Trophoblast cell (in vitro differentiated cells and primary cell): ENCODE results near the gene RNPS1.

ENCODE experiments used
- DNase-seq, 2 donors: peaks; one replicate each; pipeline ENCODE4 v3.0.0-alpha.2; 2016
- H2AFZ ChIP-seq: 2 replicates; pipeline ENCODE4 v1.6.1; 2013; ENCODE audit warnings: low read length, moderate library complexity, mild to moderate bottlenecking; ENCODE audit not compliant: insufficient read depth, poor library complexity
- H2AK5ac ChIP-seq: 2 replicates; pipeline ENCODE4 v1.6.1; 2013; ENCODE audit warnings: mild to moderate bottlenecking, low read length
- H2BK120ac ChIP-seq: 2 replicates; pipeline ENCODE4 v1.6.1; 2013; ENCODE audit warnings: low read length, mild to moderate bottlenecking, moderate library complexity; ENCODE audit not compliant: insufficient read depth, poor library complexity
- H2BK12ac ChIP-seq: 2 replicates; pipeline ENCODE4 v1.6.1; 2013; ENCODE audit warnings: mild to moderate bottlenecking, low read length, moderate library complexity
- H2BK5ac ChIP-seq: 2 replicates; pipeline ENCODE4 v1.6.1; 2013; ENCODE audit warnings: low read length, low read depth, moderate library complexity, mild to moderate bottlenecking; ENCODE audit not compliant: poor library complexity
- H3K14ac ChIP-seq: 2 replicates; pipeline ENCODE4 v1.6.1; 2013; ENCODE audit warnings: mild to moderate bottlenecking, low read length
- H3K18ac ChIP-seq: 2 replicates; pipeline ENCODE4 v1.6.1; 2013; ENCODE audit warnings: mild to moderate bottlenecking, low read length
- H3K23ac ChIP-seq: 2 replicates; pipeline ENCODE4 v1.6.1; 2013; ENCODE audit warnings: low read length
- H3K27ac ChIP-seq: 2 replicates; pipeline ENCODE4 v1.5.1; 2013; ENCODE audit warnings: low read depth, mild to moderate bottlenecking, inconsistent platforms, low read length, moderate library complexity
- H3K27me3 ChIP-seq: 2 replicates; pipeline ENCODE4 v1.6.1; 2013; ENCODE audit warnings: inconsistent platforms, mild to moderate bottlenecking, low read length, moderate library complexity; ENCODE audit not compliant: insufficient read depth
- H3K36me3 ChIP-seq, 2 experiments: 1 replicate in 1 of 2; 2 replicates in 1 of 2; pipeline ENCODE4 v1.6.1; 2013; ENCODE audit warnings: low read length in 2 of 2, mild to moderate bottlenecking in 2 of 2, moderate library complexity in 1 of 2; ENCODE audit not compliant: insufficient read depth in 2 of 2, control insufficient read depth in 1 of 2
- H3K4ac ChIP-seq: 2 replicates; pipeline ENCODE4 v1.6.1; 2013; ENCODE audit warnings: low read depth, mild to moderate bottlenecking, low read length, moderate library complexity
- H3K4me1 ChIP-seq, 2 experiments: 1 replicate in 1 of 2; 2 replicates in 1 of 2; pipeline ENCODE4 v1.6.1; 2013; ENCODE audit warnings: low read length in 2 of 2, mild to moderate bottlenecking in 2 of 2, moderate library complexity in 1 of 2; ENCODE audit not compliant: insufficient read depth in 2 of 2, control insufficient read depth in 1 of 2
- H3K4me2 ChIP-seq: 2 replicates; pipeline ENCODE4 v1.6.1; 2013; ENCODE audit warnings: inconsistent platforms, mild to moderate bottlenecking, low read length, moderate library complexity
- H3K4me3 ChIP-seq: 2 replicates; pipeline ENCODE4 v1.5.1; 2013; ENCODE audit warnings: mild to moderate bottlenecking, low read depth, low read length, inconsistent platforms
- H3K79me1 ChIP-seq: one replicate; pipeline ENCODE4 v1.6.1; 2013; ENCODE audit warnings: low read length
- H3K79me2 ChIP-seq: 2 replicates; pipeline ENCODE4 v1.6.1; 2013; ENCODE audit warnings: low read length, mild to moderate bottlenecking; ENCODE audit not compliant: control insufficient read depth, insufficient read depth, poor library complexity
- H3K9ac ChIP-seq: 2 replicates; pipeline ENCODE4 v1.6.1; 2013; ENCODE audit warnings: mild to moderate bottlenecking, low read length
- H3K9me3 ChIP-seq: 2 replicates; pipeline ENCODE4 v1.6.1; 2013; ENCODE audit warnings: low read depth, mild to moderate bottlenecking, control low read depth, inconsistent platforms, low read length; ENCODE audit not compliant: insufficient read depth
- H4K12ac ChIP-seq: 2 replicates; pipeline ENCODE4 v1.6.1; 2013; ENCODE audit warnings: low read depth, mild to moderate bottlenecking, low read length, moderate library complexity
- H4K8ac ChIP-seq: 2 replicates; pipeline ENCODE4 v1.6.1; 2013; ENCODE audit warnings: low read depth, mild to moderate bottlenecking, low read length, moderate library complexity
- H4K91ac ChIP-seq: one replicate; pipeline ENCODE4 v1.6.1; 2013; ENCODE audit warnings: low read depth, mild to moderate bottlenecking, low read length, moderate library complexity
- WGBS: extraction: QIAGEN DNeasy Blood & Tissue Kit; methylation state at CpG from one replicate; pipeline ENCODE4 v1.1.7; 2013; ENCODE audit warnings: missing lambda C conversion rate; ENCODE audit not compliant: insufficient read length, insufficient coverage; ENCODE audit errors: extremely low coverage; 5-methylcytosine and 5-hydroxymethylcytosine counted together

The RNPS1 gene

GRCh38 chr16:2295056-2295798 is 27.3 kb upstream of the RNPS1 start:
- H2BK12ac ChIP-seq, result no peak overlapping the region
- peaks cover 4% of the 10 kb centered on the region for H3K9me3 ChIP-seq
- H4K12ac ChIP-seq, result no peak overlapping the region
- H3K14ac ChIP-seq, result no peak overlapping the region
- no peaks in the 10 kb centered on the region for H3K4me1 ChIP-seq
- no peak overlapping the region for H2AK5ac ChIP-seq
- no peaks in the 10 kb centered on the region for H3K27me3 ChIP-seq
- no peaks in the 10 kb centered on the region for H3K79me1 ChIP-seq
- H3K23ac ChIP-seq, result no peak overlapping the region
- H3K79me2 ChIP-seq, result no peaks in the 10 kb centered on the region
- H4K8ac ChIP-seq, result no peak overlapping the region
- H3K27ac ChIP-seq, result no peak overlapping the region
- H4K91ac ChIP-seq, result no peak overlapping the region
- WGBS, result no CpG with 5 or more reads among the region's 21 CpGs
- no peak overlapping the region for H3K9ac ChIP-seq
- H3K4me2 ChIP-seq, result no peak overlapping the region
- no peak for DNase-seq
- H3K4ac ChIP-seq, result no peak overlapping the region
- H2BK5ac ChIP-seq, result no peak overlapping the region
- no peak overlapping the region for H3K18ac ChIP-seq
- H3K36me3 ChIP-seq, result no peaks in the 10 kb centered on the region
- no peak overlapping the region for H3K4me3 ChIP-seq
- H2BK120ac ChIP-seq, result no peak overlapping the region
- no peak overlapping the region for H2AFZ ChIP-seq

GRCh38 chr16:2292221-2292620 is 24.3 kb upstream of the RNPS1 start:
- H3K4me1 ChIP-seq, result no peaks in the 10 kb centered on the region
- H3K79me1 ChIP-seq, result no peaks in the 10 kb centered on the region
- no peak overlapping the region for H2BK120ac ChIP-seq
- H2BK12ac ChIP-seq, result no peak overlapping the region
- no peaks in the 10 kb centered on the region for H3K36me3 ChIP-seq
- H3K18ac ChIP-seq, result no peak overlapping the region
- no peak overlapping the region for H2AFZ ChIP-seq
- no peak overlapping the region for H4K8ac ChIP-seq
- no peaks in the 10 kb centered on the region for H3K79me2 ChIP-seq
- no peaks in the 10 kb centered on the region for H3K27me3 ChIP-seq
- no peak overlapping the region for H2AK5ac ChIP-seq
- H3K14ac ChIP-seq, result no peak overlapping the region
- H3K9me3 ChIP-seq, result no peaks in the 10 kb centered on the region
- H3K4me2 ChIP-seq, result no peak overlapping the region
- no CpG with 5 or more reads among the region's 9 CpGs for WGBS
- no peak overlapping the region for H2BK5ac ChIP-seq
- H4K91ac ChIP-seq, result no peak overlapping the region
- DNase-seq, result no peak
- no peak overlapping the region for H3K4ac ChIP-seq
- no peak overlapping the region for H3K27ac ChIP-seq
- H3K23ac ChIP-seq, result no peak overlapping the region
- no peak overlapping the region for H4K12ac ChIP-seq
- H3K4me3 ChIP-seq, result no peak overlapping the region
- H3K9ac ChIP-seq, result no peak overlapping the region

DNA sequence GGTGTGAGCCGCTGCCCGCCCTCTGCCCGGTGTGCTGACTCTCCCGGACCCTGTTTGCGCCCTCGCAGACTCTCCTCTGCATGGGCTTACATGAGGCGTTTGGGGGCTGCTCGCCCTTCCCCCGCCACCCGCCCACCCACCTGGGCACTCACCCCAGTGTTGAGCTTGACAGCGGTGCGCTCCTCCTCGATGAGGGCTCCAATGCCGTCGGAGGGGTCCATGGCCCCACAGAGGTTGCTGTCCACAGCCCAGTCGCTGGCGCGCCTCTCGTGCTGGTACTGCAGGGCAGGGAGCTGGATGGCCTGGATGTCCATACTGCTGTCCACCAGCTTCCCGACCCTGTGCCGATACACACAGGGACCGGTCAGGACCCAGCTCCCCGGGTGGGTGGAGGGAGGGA is 21.4 kb upstream of the RNPS1 start:
- no peak overlapping the region for H3K4me2 ChIP-seq
- no peaks in the 10 kb centered on the region for H3K9me3 ChIP-seq
- no peak overlapping the region for H4K8ac ChIP-seq
- H3K79me2 ChIP-seq, result no peaks in the 10 kb centered on the region
- H2AFZ ChIP-seq, result no peak overlapping the region
- no peaks in the 10 kb centered on the region for H3K36me3 ChIP-seq
- H3K4ac ChIP-seq, result no peak overlapping the region
- H3K27ac ChIP-seq, result no peak overlapping the region
- no peak overlapping the region for H3K9ac ChIP-seq
- DNase-seq, result no peak
- H3K4me3 ChIP-seq, result no peak overlapping the region
- no CpG with 5 or more reads among the region's 23 CpGs for WGBS
- no peaks in the 10 kb centered on the region for H3K79me1 ChIP-seq
- H2BK5ac ChIP-seq, result no peak overlapping the region
- H2BK120ac ChIP-seq, result no peak overlapping the region
- no peak overlapping the region for H3K18ac ChIP-seq
- H2BK12ac ChIP-seq, result no peak overlapping the region
- H3K27me3 ChIP-seq, result no peaks in the 10 kb centered on the region
- no peak overlapping the region for H4K91ac ChIP-seq
- no peak overlapping the region for H4K12ac ChIP-seq
- H2AK5ac ChIP-seq, result no peak overlapping the region
- no peak overlapping the region for H3K23ac ChIP-seq
- H3K4me1 ChIP-seq, result no peaks in the 10 kb centered on the region
- no peak overlapping the region for H3K14ac ChIP-seq

DNA sequence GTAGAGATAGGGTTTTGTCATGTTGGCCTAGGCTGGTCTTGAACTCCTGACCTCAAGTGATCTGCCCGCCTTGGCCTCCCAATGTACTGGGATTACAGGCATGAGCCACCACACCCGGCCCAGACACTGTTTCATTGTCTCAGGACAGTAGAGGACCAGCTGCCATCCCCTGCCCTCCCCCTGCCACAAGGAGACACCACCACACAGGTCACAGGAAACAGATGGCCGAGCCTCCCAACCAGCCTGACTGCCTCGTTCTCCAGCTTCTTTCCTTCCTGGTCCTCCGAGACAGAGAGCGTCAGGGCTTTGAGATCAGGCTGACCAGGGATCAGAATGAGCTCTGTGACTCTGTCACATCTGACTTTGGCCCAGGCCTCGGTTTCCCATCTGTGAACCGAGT is 20.8 kb upstream of the RNPS1 start:
- H3K27ac ChIP-seq, result no peak overlapping the region
- H4K8ac ChIP-seq, result no peak overlapping the region
- H3K9ac ChIP-seq, result no peak overlapping the region
- no peak for DNase-seq
- no peak overlapping the region for H3K18ac ChIP-seq
- H3K4me2 ChIP-seq, result no peak overlapping the region
- no peaks in the 10 kb centered on the region for H3K79me1 ChIP-seq
- no peak overlapping the region for H4K12ac ChIP-seq
- H3K23ac ChIP-seq, result no peak overlapping the region
- H2BK5ac ChIP-seq, result no peak overlapping the region
- no peaks in the 10 kb centered on the region for H3K4me1 ChIP-seq
- no peaks in the 10 kb centered on the region for H3K27me3 ChIP-seq
- H2AK5ac ChIP-seq, result no peak overlapping the region
- WGBS, result no CpG with 5 or more reads among the region's 8 CpGs
- no peak overlapping the region for H4K91ac ChIP-seq
- no peak overlapping the region for H3K14ac ChIP-seq
- no peaks in the 10 kb centered on the region for H3K79me2 ChIP-seq
- no peak overlapping the region for H3K4ac ChIP-seq
- H3K9me3 ChIP-seq, result no peaks in the 10 kb centered on the region
- H2BK120ac ChIP-seq, result no peak overlapping the region
- no peak overlapping the region for H3K4me3 ChIP-seq
- no peaks in the 10 kb centered on the region for H3K36me3 ChIP-seq
- H2BK12ac ChIP-seq, result no peak overlapping the region
- no peak overlapping the region for H2AFZ ChIP-seq
